Daoy (cell line): Measurements from ENCODE around the gene NKX6-2. TPM values are rescaled to one million over a fixed set of nuclear protein-coding genes. Genes with fewer than 3 reads are reported as not detected.
"Not testable (repeated sequence)": the region's sequence is repeated elsewhere in the genome, so short reads cannot be mapped to it uniquely, and the experiment has no call there.

Experiments
- DNase-seq: peaks from one replicate; pipeline ENCODE4 v3.0.0-alpha.2; 2015; ENCODE audit warnings: low read depth
- total RNA-seq: library from RNA; depleted of rRNA; stranded (reverse); fragments of >200 nt; shearing (Covaris generic); gene quantifications from 2 replicates; pipeline ENCODE4 v1.2.3, GENCODE V29; 2014

Gene NKX6-2
- total RNA-seq, 1 experiment from 2014 or later = 0.06 TPM

DNA sequence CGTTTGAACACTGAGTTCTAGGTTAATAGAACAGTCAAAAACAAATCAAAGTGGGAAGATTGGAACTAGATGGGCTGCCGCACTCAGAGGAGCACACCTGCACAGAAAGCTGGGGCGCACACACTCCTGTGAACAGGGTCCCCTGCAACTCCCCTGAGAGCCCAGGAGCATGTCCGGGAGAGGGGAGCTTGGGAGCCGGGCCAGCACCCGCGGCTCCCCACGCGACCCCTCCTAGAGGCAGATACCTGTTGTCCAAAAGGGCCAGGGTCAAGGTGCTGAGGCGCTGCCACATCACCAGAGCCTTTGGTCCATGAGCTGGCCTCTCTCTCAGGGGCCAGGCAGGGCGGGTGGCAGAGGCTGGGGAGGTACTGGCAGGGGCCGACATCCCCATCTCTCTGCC, 5.6 kb downstream of the NKX6-2 start:
- DNase-seq = no peak

DNA sequence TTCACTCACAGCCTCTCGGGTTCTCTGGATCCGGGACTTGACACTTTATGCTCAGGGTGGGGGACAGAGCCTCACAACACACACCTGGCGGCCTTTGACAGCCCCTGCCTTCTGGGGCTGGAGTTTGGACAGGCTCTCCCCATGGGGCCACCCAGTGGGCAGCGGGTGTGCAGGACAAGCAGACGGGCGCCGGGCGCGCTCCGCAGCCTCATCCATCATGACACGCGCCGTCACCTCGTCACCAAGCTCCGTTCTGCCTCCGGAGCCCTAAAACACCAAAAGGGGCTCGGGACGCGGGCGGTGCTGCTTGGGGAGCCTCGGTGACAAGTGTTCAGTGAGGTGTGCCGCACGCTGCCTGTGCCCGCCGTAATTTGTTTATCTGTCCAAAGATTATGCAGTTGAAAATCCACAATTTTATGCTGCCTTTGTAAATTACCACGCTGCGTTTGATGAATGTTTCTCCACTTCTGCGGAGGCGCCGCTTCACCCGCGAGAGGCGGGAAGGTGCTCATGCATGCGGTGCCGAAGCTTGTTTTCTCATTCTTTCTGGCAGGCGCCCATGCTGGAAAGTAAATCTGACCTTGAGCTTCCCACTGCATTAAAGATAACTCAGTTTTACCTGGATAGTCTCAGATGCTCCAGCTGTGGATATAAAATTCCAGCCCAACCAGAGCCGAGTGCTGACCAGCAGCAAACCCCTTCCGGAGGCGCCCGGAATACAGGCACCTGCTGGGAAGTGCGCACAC, 6.2 kb downstream of the NKX6-2 start:
- no peak for DNase-seq

GRCh38 chr10:132777441-132777840, 8.5 kb downstream of the NKX6-2 start:
- no peak for DNase-seq

- DNase-seq = no peak
These were observed 9.1 kb downstream of the NKX6-2 start for GRCh38 chr10:132776821-132777220.

DNA sequence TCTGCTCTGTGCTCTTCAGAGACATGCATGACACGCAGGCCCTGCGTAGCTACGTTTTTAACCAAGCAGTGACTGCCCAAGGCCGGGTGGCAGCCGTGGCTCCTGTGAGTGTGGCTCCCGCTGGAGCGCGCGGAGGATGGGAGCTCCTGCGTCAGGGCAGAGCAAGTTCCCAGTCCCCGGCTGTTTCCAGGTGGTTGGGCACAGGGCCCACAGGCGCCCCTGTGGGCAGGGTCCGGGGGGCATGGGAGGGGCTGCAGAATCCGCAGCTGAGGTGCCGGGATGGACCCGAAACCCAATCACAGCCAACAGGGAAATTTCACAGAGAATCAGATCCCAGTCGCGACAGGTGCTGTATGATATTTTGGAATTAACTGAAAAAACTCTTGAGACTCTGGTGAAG, 9.8 kb downstream of the NKX6-2 start:
- no peak for DNase-seq

GRCh38 chr10:132774902-132775863, 10.8 kb downstream of the NKX6-2 start:
- DNase-seq = no peak

DNA sequence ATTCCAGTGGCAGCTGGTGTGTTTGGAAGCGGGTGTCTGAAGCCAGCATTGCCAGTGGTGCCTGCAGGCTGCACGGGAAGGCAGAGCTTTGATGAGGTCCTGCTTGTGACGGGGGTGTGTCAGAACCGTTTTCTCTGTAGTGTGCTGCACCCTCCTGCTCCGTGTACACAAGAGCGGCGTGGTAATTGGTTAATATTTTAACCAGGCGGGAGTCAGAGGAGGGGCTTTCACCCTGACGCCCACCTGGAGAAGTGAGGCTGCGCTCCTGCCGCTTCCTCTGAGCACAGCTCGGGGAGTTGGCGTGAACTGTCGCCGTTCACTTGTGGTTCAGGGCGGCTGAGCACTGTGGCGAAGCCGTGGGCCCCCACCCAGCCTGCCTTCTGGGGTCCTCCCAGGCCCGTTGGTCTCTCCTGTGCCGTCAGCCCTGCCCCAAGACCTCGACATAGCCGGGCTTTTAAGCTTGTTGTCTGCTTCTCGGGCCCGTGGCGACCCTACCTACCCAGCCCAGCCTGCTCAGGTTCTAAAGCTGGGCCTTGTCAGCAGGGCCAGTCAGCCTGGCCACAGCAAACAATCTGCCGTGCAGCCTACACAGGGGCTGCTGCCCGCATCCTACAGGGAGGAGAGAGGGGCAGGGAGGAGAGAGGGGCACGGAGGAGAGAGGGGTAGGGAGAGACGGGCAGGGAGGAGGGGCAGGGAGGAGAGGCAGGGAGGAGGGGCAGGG, 11.6 kb downstream of the NKX6-2 start:
- DNase-seq = no peak

GRCh38 chr10:132772816-132773215, 13.1 kb downstream of the NKX6-2 start:
- not testable (repeated sequence) for DNase-seq

- no peak for DNase-seq
These were observed 15.6 kb downstream of the NKX6-2 start for GRCh38 chr10:132770061-132771021.

GRCh38 chr10:132768346-132769248, 17.4 kb downstream of the NKX6-2 start:
- DNase-seq = no peak

GRCh38 chr10:132766291-132766690, 19.7 kb downstream of the NKX6-2 start:
- no peak for DNase-seq

DNA sequence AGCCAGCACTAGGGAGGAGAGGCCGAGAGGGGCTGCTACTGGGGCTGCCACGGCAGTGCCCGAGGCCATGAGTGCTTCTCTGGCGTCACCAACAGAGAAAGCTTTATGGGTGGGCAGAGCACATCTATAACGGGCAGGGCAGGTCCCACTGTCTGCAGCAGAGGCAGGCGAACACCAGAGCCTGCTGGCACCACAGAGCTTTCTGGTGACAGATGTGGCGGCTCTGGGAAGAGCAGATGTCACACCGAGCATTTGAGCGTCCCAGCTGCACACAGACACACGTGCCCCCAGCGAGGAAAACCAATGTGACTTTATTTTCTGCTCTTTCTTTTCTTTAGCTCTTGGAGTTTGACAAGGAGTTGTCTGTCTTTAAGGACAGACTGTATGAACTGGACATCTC, 20.5 kb downstream of the NKX6-2 start:
- no peak for DNase-seq

DNA sequence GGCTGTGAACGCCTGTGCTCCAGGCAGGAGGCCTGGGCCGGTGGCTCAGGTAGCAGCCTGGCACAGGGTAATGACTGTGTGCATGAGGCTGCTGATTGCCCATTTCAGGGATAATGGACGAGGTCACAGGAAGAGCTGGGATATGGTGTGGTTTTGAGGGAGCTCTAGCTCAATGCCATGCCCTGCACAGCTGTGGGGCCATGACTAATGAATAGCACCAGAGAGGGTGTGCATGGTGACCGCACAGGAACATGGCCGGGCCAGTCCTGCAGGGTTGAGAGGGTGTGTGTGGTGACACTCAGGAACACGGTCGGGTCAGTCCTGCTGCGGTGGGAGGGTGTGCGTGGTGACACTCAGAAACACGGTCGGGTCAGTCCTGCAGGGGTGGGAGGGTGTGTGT, 21.8 kb downstream of the NKX6-2 start:
- DNase-seq = no peak

- no peak for DNase-seq
These were observed 22.4 kb downstream of the NKX6-2 start for GRCh38 chr10:132763545-132763944.

GRCh38 chr10:132762267-132762666, 23.7 kb downstream of the NKX6-2 start:
- DNase-seq = no peak

GRCh38 chr10:132761395-132762060, 24.4 kb downstream of the NKX6-2 start:
- DNase-seq = no peak

DNA sequence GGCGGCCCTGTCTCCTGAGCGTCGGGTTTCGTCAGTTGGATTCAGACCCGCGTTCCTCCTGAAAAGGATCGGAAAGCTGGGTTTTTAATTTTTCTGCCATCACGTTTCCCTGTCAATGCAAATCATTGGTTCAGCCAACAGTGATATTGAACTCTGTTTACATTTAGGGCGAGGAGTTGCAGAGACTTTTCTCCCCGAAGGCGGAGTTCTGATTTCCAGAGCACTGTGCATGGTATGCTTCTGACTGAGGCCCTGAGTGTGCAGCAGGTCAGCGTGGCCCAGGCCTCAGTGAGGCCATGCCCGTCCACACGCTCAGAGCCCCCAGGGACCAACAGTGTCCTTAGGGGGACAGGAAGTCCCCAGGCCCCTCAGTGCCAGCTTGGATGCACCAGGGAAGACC, 27.1 kb downstream of the NKX6-2 start:
- DNase-seq = no peak

DNA sequence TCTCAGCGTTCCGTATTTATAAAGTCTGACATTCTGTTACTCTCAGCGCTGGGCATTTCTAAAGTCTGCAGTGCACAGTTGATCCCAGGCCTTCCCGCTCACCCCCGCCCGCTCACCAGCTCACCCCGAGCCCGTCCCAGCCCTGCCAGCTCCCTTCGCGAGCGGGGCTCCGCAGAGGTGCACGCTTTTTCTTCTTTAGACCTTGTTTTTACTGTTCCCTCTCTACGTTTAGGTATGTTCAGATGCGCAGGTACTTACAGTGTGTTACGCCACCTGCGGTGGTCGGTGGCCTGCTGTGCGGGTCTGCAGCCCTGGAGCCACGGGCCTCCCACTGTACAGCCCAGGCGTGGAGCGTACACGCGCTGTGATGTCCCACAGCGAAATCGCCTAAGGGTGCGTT, 28.8 kb downstream of the NKX6-2 start:
- DNase-seq = no peak

DNA sequence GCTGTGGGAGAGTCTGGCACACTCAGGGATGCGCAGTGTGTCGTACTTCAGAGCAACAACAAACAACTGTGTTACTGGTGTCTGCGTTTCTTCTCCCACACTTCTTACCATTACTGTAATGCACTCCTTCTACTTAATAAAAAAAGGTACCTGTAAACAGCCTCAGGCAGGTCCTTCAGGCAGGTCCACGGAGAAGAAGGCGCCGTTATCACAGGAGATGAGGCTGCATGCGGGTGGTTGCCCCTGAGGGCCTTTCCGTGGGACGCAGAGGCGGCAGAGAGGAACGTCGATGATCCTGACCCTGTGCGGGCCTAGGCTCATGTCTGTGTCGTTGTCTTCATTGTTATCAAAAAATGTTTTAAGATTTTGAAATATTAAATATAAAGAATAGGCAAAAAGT, 29.4 kb downstream of the NKX6-2 start:
- no peak for DNase-seq
